ENCODE results near the gene RGS3. TPM values are rescaled to one million over a fixed set of nuclear protein-coding genes. Genes with fewer than 3 reads are reported as not detected.
A peak's percentile ranks its signal among the peaks of the same experiment; 100 is the strongest.

Gene RGS3
- total and polyA plus RNA-seq, 2 of the 13 experiments (the other 11 are each of a cell fraction or from before 2014, with no cell fraction given) = 17.1 to 28.8 TPM

DNA sequence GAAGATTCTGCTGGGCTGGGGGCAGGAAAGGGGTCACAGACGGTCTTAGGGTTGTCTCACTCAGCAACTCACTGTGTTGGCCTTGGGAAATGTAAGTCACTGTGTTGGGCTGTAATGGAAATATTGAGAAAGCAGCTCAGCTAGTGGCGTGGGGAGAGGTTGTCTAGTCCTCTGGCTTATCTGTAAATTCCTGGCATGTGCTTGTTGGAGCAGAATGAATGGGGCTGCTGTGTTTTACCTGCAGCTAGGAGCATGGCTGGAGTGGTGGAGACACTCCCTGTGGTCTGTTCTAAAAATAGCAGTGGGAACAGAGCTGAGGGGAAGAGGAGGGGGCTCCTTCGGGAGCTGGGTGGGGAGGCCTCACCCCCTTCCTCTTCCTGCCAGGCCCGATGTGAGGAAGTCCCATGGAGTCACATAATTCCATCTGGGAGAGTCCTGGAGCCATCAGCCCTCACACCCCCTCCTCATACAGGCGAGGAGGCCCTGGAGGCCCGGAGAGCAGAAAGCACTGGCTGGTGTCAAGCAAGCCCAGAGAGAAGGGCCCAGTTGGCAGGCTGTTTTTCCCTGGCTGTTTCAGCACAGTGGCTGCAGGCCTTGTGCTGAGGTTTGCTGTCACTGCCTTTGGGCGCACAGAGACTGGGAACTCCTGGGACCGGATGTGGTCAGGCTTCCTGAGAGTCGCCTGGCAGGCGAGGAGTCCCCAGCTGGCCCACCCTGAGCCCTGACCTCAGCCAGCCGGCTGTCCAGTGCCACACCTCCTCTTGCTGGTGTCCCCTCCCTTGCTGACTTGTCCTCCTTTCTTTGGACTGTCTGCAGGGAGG lies 84.9 kb downstream of the RGS3 start (continued):
- TF ChIP-seq, protein P1, sequence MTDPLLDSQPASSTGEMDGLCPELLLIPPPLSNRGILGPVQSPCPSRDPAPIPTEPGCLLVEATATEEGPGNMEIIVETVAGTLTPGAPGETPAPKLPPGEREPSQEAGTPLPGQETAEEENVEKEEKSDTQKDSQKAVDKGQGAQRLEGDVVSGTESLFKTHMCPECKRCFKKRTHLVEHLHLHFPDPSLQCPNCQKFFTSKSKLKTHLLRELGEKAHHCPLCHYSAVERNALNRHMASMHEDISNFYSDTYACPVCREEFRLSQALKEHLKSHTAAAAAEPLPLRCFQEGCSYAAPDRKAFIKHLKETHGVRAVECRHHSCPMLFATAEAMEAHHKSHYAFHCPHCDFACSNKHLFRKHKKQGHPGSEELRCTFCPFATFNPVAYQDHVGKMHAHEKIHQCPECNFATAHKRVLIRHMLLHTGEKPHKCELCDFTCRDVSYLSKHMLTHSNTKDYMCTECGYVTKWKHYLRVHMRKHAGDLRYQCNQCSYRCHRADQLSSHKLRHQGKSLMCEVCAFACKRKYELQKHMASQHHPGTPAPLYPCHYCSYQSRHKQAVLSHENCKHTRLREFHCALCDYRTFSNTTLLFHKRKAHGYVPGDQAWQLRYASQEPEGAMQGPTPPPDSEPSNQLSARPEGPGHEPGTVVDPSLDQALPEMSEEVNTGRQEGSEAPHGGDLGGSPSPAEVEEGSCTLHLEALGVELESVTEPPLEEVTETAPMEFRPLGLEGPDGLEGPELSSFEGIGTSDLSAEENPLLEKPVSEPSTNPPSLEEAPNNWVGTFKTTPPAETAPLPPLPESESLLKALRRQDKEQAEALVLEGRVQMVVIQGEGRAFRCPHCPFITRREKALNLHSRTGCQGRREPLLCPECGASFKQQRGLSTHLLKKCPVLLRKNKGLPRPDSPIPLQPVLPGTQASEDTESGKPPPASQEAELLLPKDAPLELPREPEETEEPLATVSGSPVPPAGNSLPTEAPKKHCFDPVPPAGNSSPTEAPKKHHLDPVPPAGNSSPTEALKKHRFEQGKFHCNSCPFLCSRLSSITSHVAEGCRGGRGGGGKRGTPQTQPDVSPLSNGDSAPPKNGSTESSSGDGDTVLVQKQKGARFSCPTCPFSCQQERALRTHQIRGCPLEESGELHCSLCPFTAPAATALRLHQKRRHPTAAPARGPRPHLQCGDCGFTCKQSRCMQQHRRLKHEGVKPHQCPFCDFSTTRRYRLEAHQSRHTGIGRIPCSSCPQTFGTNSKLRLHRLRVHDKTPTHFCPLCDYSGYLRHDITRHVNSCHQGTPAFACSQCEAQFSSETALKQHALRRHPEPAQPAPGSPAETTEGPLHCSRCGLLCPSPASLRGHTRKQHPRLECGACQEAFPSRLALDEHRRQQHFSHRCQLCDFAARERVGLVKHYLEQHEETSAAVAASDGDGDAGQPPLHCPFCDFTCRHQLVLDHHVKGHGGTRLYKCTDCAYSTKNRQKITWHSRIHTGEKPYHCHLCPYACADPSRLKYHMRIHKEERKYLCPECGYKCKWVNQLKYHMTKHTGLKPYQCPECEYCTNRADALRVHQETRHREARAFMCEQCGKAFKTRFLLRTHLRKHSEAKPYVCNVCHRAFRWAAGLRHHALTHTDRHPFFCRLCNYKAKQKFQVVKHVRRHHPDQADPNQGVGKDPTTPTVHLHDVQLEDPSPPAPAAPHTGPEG (CRISPR knock-in tag; IDR thresholded peaks at IDR 0.05) = no peak
- TF ChIP-seq, protein P2, sequence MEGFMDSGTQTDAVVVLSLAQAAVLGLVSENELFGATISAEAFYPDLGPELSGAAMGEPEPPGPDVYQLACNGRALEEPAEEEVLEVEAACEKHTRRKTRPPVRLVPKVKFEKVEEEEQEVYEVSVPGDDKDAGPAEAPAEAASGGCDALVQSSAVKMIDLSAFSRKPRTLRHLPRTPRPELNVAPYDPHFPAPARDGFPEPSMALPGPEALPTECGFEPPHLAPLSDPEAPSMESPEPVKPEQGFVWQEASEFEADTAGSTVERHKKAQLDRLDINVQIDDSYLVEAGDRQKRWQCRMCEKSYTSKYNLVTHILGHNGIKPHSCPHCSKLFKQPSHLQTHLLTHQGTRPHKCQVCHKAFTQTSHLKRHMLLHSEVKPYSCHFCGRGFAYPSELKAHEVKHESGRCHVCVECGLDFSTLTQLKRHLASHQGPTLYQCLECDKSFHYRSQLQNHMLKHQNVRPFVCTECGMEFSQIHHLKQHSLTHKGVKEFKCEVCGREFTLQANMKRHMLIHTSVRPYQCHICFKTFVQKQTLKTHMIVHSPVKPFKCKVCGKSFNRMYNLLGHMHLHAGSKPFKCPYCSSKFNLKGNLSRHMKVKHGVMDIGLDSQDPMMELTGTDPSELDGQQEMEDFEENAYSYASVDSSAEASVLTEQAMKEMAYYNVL (CRISPR knock-in tag; IDR thresholded peaks at IDR 0.05; ENCODE audit: borderline replicate concordance) = 0 out of 2 replicates have a peak, but pooled peaks have one; percentile 64
- no peak for TF ChIP-seq ZMYM3 (CRISPR knock-in tag; IDR thresholded peaks at IDR 0.05)
- TF ChIP-seq NFIC (IDR thresholded peaks at IDR 0.05; ENCODE audit: low read length) = no peak
- no peak for TF ChIP-seq ZNF17 (CRISPR knock-in tag; IDR thresholded peaks at IDR 0.05)
- no peak for TF ChIP-seq AHR (CRISPR knock-in tag; IDR thresholded peaks at IDR 0.05)
- peak; percentile 18; the same call in 1 of the 2 replicates for TF ChIP-seq NR2F6 (IDR thresholded peaks at IDR 0.05)
- TF ChIP-seq NR2F6 (CRISPR knock-in tag; IDR thresholded peaks at IDR 0.05) = peak; percentile 63
- TF ChIP-seq ZZZ3 (CRISPR knock-in tag; IDR thresholded peaks at IDR 0.05; ENCODE audit: borderline replicate concordance) = no peak
- TF ChIP-seq RARA (CRISPR knock-in tag; IDR thresholded peaks at IDR 0.05) = peak; percentile 69
- no peak for TF ChIP-seq PRMT3 (CRISPR knock-in tag; IDR thresholded peaks at IDR 0.05; ENCODE audit: borderline replicate concordance, low read depth)
- no peak for TF ChIP-seq MATR3 (CRISPR knock-in tag; IDR thresholded peaks at IDR 0.05)
- TF ChIP-seq ZNF75D (CRISPR knock-in tag; IDR thresholded peaks at IDR 0.05; ENCODE audit: borderline replicate concordance) = no peak
- peak; percentile 78 for TF ChIP-seq FOSL2 (CRISPR knock-in tag; IDR thresholded peaks at IDR 0.05)
- no peak for TF ChIP-seq ZNF143 (CRISPR knock-in tag; IDR thresholded peaks at IDR 0.05)
- TF ChIP-seq, protein P3, sequence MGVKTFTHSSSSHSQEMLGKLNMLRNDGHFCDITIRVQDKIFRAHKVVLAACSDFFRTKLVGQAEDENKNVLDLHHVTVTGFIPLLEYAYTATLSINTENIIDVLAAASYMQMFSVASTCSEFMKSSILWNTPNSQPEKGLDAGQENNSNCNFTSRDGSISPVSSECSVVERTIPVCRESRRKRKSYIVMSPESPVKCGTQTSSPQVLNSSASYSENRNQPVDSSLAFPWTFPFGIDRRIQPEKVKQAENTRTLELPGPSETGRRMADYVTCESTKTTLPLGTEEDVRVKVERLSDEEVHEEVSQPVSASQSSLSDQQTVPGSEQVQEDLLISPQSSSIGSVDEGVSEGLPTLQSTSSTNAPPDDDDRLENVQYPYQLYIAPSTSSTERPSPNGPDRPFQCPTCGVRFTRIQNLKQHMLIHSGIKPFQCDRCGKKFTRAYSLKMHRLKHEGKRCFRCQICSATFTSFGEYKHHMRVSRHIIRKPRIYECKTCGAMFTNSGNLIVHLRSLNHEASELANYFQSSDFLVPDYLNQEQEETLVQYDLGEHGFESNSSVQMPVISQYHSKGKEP (CRISPR knock-in tag; IDR thresholded peaks at IDR 0.05) = no peak
- no peak for TF ChIP-seq FOXP1 (IDR thresholded peaks at IDR 0.05)
- TF ChIP-seq FOXP1 (CRISPR knock-in tag; IDR thresholded peaks at IDR 0.05) = 0 out of 2 replicates have a peak, but pooled peaks have one; percentile 23
- no peak for TF ChIP-seq TCF7L2 (IDR thresholded peaks at IDR 0.05; ENCODE audit: low read depth, low read length)
- no peak for TF ChIP-seq ZNF124 (CRISPR knock-in tag; IDR thresholded peaks at IDR 0.05)
- TF ChIP-seq, protein P4, sequence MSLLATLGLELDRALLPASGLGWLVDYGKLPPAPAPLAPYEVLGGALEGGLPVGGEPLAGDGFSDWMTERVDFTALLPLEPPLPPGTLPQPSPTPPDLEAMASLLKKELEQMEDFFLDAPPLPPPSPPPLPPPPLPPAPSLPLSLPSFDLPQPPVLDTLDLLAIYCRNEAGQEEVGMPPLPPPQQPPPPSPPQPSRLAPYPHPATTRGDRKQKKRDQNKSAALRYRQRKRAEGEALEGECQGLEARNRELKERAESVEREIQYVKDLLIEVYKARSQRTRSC (CRISPR knock-in tag; IDR thresholded peaks at IDR 0.05; ENCODE audit: low read depth) = no peak
- peak; percentile 37; the same call in 1 of the 2 replicates for TF ChIP-seq ZNF614 (CRISPR knock-in tag; IDR thresholded peaks at IDR 0.05; ENCODE audit: borderline replicate concordance)
